AG04449 (cell line): ENCODE measurements around the gene PDE6C.

ENCODE experiments used
- CTCF ChIA-PET: fragments of 350-600 bp; formaldehyde crosslinking; extraction: SDS; loops from one replicate; lab custom pipeline; 2021; ENCODE audit warnings: antibody characterized with exemption; lab: Yijun Ruan, JAX
- POLR2A ChIA-PET: fragments of 400-600, 350-600 bp; formaldehyde crosslinking; extraction: SDS; loops from one replicate; lab custom pipeline; 2020; ENCODE audit warnings: antibody characterized with exemption, inconsistent platforms; lab: Yijun Ruan, JAX
- DNase-seq: peaks from one replicate; pipeline ENCODE4 v3.0.0-alpha.2; 2010; ENCODE audit warnings: low read depth, low spot score
- H3K4me3 ChIP-seq: 2 replicates; pipeline ENCODE4 v1.5.1; 2011; ENCODE audit warnings: low read depth, mild to moderate bottlenecking, control low read depth, low read length
- CTCF ChIP-seq: IDR thresholded peaks from one replicate; pipeline ENCODE4 v1.5.1; 2011; ENCODE audit warnings: mild to moderate bottlenecking, moderate library complexity, low read length, control low read depth, inconsistent platforms; ENCODE audit not compliant: insufficient read depth; ENCODE audit errors: missing control alignments

Gene PDE6C

GRCh38 chr10:93667795-93668194, 55.5 kb downstream of the PDE6C start:
- no peak overlapping the region for H3K4me3 ChIP-seq
- ChIA-PET CTCF (no interaction called here), POLR2A (no interaction called here)
- TF ChIP-seq CTCF = no peak
- no peak for DNase-seq

- DNase-seq = no peak
- no peak for TF ChIP-seq CTCF
- ChIA-PET POLR2A (no interaction called here), CTCF (interaction anchor here (1.2 to 2.7 kb wide), 2 partner anchors 10 kb away, joined by 4 to 15 read pairs; no protein-coding TSS in a partner anchor)
- H3K4me3 ChIP-seq = no peak overlapping the region
These were observed 58.0 kb downstream of the PDE6C start for GRCh38 chr10:93670372-93670771.

- no peak for TF ChIP-seq CTCF
- DNase-seq = no peak
- POLR2A ChIA-PET = no interaction called here
- no peak overlapping the region for H3K4me3 ChIP-seq
- CTCF ChIA-PET = interaction anchor here (1.2 to 2.7 kb wide), 2 partner anchors 10 kb away, joined by 4 to 15 read pairs; no protein-coding TSS in a partner anchor
These were observed 58.7 kb downstream of the PDE6C start for GRCh38 chr10:93671042-93671441.

- POLR2A ChIA-PET = no interaction called here
- TF ChIP-seq CTCF = no peak
- no peak overlapping the region for H3K4me3 ChIP-seq
- DNase-seq = no peak
- CTCF ChIA-PET = interaction anchor here (2.7 kb wide), 1 partner anchor 9 kb away, joined by 15 read pairs; no protein-coding TSS in a partner anchor
These were observed 59.8 kb downstream of the PDE6C start for GRCh38 chr10:93672022-93672678.

GRCh38 chr10:93672890-93673289, 60.6 kb downstream of the PDE6C start:
- no peak for DNase-seq
- H3K4me3 ChIP-seq = no peak overlapping the region
- no peak for TF ChIP-seq CTCF
- ChIA-PET POLR2A (no interaction called here), CTCF (interaction anchor here (1.5 kb wide), 1 partner anchor 118 kb away, joined by 5 read pairs; no protein-coding TSS in a partner anchor)

- POLR2A ChIA-PET = no interaction called here
- H3K4me3 ChIP-seq = no peak overlapping the region
- no peak for DNase-seq
- CTCF ChIA-PET = interaction anchor here (1.5 kb wide), 1 partner anchor 119 kb away, joined by 5 read pairs; no protein-coding TSS in a partner anchor
- no peak for TF ChIP-seq CTCF
These were observed 61.5 kb downstream of the PDE6C start for GRCh38 chr10:93673791-93674190.
